ENCODE data around the gene CITED2.

CITED2 gene

DNA sequence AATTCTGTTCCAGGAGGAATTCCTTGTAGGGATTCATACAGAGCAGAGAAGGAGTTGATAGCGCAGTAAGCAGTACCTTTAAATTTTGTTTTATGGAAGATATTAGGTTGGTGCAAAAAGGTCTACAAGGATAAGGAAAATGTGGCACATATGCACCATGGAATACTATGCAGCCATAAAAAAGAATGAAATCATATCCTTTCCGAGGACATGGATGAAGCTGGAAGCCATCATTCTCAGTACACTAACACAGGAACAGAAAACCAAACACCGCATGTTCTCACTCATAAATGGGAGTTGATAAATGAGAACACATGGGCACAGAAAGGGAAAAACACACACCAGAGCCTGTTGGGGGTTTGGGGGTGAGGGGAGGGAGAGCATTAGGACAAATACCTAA lies 45.2 kb downstream of the CITED2 start:
- no peak for DNase-seq

DNA sequence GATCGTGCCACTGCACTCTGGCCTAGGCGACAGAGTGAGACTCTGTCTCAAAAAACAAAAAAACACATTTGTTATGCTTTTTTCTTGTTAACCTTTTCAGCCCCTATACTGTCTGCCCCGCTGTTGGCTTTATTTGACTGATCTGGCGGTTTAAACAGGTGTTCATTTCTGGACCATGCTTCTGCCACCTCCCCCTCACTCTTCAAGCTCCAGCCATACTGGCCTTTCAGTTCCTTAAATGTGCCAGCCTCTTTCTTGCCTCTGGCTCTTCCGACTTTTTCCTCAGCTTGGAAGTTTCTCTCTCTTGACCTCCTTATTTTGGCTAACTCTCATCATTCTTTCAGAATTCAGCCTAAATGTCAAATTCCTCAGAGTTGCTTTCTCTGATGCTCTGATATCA lies 47.4 kb downstream of the CITED2 start:
- no peak for DNase-seq

DNA sequence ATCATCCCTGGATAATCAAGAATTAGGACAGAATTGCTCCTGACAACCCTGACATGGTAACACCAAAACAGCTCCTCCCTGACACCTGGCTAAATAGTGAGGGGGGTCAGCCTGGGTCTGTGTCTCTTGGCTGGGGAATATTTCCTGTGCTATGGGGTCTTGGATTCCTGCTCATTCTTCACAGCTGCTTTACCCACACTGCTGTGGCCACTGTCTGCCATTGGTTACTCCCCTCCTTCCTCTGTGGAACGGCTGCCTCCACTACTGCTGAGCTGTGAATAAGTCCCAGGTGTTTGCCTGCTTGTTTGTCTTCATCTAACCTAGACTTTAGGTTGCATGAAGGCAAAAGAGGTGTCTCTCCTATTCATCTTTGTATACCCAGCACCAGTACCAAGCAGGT lies 48.8 kb downstream of the CITED2 start:
- DNase-seq, result no peak

DNA sequence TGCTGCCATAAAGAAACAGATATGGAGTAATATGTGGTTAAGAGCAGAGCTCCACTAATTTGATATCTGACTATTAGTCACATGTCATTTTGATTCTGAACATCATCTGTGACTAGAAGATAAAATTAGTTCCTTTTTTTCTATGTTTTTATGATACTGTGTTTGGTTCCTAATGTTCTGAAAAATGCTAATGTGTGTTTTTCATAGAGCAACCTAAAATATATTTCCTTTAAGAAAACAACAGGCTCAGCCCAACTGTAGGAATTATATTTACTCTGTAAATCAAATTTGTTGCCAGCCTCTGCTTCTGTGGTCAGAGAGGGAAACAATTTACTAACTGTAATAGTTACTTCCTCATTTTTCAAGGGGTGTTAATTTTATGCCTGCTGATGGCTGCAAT lies 49.3 kb downstream of the CITED2 start:
- DNase-seq, result no peak

DNA sequence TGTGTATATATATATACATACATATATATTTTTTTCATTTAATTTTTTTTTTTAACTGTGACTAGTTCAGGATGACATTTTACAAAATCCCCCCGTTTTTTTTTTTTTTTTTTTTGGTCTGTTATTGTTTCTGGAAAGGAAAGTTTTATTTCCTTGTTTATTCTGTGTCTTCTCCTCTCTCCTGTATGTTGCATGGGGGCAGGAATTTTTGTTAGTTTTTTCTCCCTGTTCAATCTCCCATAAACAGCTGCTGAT lies 50.2 kb downstream of the CITED2 start:
- DNase-seq, result no peak

DNA sequence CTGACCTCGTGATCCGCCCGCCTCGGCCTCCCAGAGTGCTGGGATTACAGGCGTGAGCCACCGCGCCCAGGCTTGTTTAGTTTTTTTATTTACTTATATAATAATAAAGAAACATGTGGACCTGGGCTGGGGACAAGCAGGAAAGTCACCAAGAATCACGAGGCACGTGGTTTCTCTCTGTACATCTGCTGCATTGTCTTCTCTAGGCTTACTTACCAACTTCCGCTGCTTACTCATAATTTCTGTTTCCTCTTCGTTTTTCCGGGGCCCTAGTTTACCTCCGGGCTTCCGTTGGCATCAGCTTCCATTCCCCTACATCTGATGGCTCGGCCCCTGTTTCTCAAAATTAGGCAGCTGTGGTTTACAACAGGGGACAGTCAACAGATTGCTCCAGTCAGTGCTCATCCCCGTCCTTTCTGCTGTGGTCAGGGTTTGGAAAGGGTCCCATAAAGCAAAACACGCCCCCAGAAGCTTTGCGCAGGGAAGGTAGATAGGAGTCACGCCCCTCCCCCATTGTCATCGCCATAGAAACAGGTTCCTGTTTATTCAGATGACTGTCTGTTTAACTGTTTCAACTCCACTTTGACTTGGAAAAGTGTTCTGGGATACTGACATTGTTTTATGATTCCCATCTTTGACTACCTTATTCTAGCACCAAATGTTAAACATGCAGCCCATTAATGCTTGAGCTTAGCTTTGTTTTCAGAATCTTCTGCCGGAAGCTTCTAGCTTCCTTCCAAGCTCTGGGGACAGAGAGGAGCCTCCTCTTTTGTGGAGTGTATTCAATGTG lies 50.7 kb downstream of the CITED2 start:
- peak; percentile 61 for DNase-seq

All from stimulated activated CD4-positive, alpha-beta T cell treated with anti-CD3 and anti-CD28 coated beads, Interleukin-12 subunit alpha, Interleukin-12 subunit beta, amount 100 ng/mL, for 4 hours (primary cell).